Glutamatergic neuron (in vitro differentiated cells): ENCODE results near the gene RAD51B. TPM values are rescaled to one million over a fixed set of nuclear protein-coding genes. Genes with fewer than 3 reads are reported as not detected.
A peak's percentile ranks its signal among the peaks of the same experiment; 100 is the strongest.

Experiments
- DNase-seq: peaks from one replicate; pipeline ENCODE4 v3.0.0; 2022
- H3K27ac Mint-ChIP-seq: one replicate; pipeline ENCODE4 v1.8.0; 2020; ENCODE audit warnings: mild to moderate bottlenecking, mixed read lengths, inconsistent platforms; ENCODE audit not compliant: unreplicated experiment
- H3K27me3 Mint-ChIP-seq: one replicate; pipeline ENCODE4 v1.8.0; 2020; ENCODE audit warnings: mild to moderate bottlenecking, moderate library complexity, mixed read lengths, inconsistent platforms; ENCODE audit not compliant: unreplicated experiment
- H3K36me3 Mint-ChIP-seq: one replicate; pipeline ENCODE4 v1.8.0; 2020; ENCODE audit warnings: mild to moderate bottlenecking, mixed read lengths, inconsistent platforms; ENCODE audit not compliant: unreplicated experiment
- H3K4me1 Mint-ChIP-seq: one replicate; pipeline ENCODE4 v1.8.0; 2020; ENCODE audit warnings: mild to moderate bottlenecking, low read depth, mixed read lengths, inconsistent platforms; ENCODE audit not compliant: unreplicated experiment
- H3K4me3 Mint-ChIP-seq: one replicate; pipeline ENCODE4 v1.8.0; 2020; ENCODE audit warnings: mild to moderate bottlenecking, mixed read lengths, inconsistent platforms; ENCODE audit not compliant: unreplicated experiment
- H3K9me3 Mint-ChIP-seq: one replicate; pipeline ENCODE4 v1.8.0; 2020; ENCODE audit warnings: mild to moderate bottlenecking, moderate library complexity, mixed read lengths, inconsistent platforms; ENCODE audit not compliant: unreplicated experiment
- CTCF ChIP-seq: fragments of 200-600 bp; sonication (generic); IDR thresholded peaks from one replicate; pipeline ENCODE4 v1.5.0; 2021; ENCODE audit not compliant: partially characterized antibody, unreplicated experiment
- total RNA-seq: library from RNA; stranded (reverse); fragmentation: NEBNext Ultra II Directional; extraction: Animal tissue kit (Norgen Biotek cat#: 25700); gene quantifications from one replicate; pipeline ENCODE4 v1.2.1, GENCODE V29; 2021; ENCODE audit not compliant: unreplicated experiment

RAD51B gene
- total RNA-seq, 1 donor from 2014 or later, result 9.7 TPM

DNA sequence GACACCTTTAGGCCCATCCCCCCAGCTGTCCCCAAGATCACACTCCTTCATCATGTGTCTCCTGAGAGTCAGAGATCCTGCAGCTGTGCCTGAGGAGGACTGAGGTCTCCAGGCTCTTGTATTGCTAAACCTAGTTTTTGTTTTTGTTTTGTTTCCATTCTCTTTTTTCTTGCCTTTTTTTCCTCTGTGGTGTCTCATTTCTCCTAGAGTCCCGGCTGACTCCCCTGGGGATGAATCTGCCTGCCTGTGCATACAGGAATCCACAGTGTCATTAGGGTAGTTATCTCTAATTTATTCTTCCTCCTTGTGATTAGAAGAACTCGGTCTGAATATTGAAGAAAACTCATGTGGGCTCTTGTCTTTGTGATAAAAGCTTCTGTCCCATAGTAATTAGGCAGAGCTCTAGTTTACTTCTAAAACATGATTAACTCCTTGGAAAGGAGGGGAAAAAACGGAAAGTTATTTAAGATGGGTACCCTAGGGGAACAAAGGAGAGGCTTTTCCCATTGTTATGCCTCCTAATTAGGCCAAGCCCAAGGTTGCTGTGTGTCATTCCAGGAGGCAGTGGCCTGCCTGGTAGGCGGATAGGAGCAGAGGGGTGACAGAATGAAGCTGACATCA lies 630.1 kb downstream of the RAD51B start:
- no peak for TF ChIP-seq CTCF
- Mint-ChIP-seq H3K27ac (no peak overlapping the region), H3K27me3 (no peaks in the 10 kb centered on the region), H3K36me3 (no peaks in the 10 kb centered on the region), H3K4me1 (peaks cover 11% of the 10 kb centered on the region), H3K9me3 (no peaks in the 10 kb centered on the region), H3K4me3 (no peak overlapping the region)
- peak; percentile 58 for DNase-seq

DNA sequence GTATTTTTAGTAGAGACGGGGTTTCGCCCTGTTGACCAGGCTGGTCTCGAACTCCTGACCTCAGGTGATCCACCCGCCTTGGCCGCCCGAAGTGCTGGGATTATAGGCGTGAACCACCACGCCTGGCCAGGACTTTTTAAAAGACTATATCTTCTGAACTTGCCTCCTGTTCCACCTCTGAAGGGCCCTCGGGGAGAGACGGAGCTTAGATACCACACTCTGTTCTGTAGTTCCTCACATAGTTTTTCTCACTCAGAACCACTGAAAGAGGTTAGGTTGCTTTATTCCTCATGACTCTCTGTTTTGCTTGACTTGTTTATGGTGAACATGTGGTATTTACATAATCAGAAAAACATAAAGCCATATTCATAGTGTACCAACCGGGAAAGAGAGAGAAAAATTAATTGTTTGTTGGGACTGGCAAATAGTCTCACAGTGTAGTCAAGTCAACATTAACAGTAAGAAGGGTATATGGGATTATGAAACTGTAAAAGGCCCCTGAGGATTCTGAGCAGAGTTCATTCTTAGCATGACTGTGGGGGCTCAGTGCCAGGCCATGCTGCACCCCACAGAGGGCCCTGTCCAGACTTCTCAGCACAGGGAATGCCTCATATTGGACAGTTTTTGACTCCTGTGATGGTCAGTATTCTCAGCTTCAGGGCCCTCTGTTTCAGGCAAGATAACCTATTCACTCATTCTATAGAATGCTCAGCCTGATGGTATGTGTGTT lies 631.0 kb downstream of the RAD51B start:
- TF ChIP-seq CTCF, result no peak
- DNase-seq, result no peak
- Mint-ChIP-seq H3K27ac (no peak overlapping the region), H3K27me3 (no peaks in the 10 kb centered on the region), H3K4me3 (no peak overlapping the region), H3K9me3 (no peaks in the 10 kb centered on the region), H3K36me3 (no peaks in the 10 kb centered on the region), H3K4me1 (peaks cover 11% of the 10 kb centered on the region)

- peaks cover 11% of the 10 kb centered on the region for H3K4me1 Mint-ChIP-seq
- H3K27ac Mint-ChIP-seq, result no peak overlapping the region
- H3K4me3 Mint-ChIP-seq, result no peak overlapping the region
- no peak for TF ChIP-seq CTCF
- no peaks in the 10 kb centered on the region for H3K36me3 Mint-ChIP-seq
- H3K9me3 Mint-ChIP-seq, result no peaks in the 10 kb centered on the region
- no peaks in the 10 kb centered on the region for H3K27me3 Mint-ChIP-seq
- DNase-seq, result no peak
Measured at GRCh38 chr14:68451696-68452373, 632.3 kb downstream of the RAD51B start.

DNA sequence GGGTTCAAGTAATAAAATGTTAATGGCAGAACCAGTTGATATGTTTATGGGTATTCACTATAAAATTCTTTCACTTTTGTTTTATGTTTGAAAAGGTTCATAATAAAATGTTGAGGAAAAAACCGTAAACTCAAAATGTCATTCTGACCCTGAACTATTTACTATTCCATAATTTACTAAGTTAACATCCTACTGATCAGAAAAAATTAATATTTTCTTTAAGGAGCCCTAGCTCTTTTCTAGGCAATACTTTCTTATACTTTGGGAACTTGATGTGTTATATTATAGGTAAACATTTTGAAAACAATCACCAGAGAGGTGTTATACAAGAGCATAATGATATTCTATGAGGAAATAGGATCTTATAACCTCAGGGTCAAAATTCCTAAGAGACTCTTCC lies 638.7 kb downstream of the RAD51B start:
- TF ChIP-seq CTCF, result no peak
- H3K4me1 Mint-ChIP-seq, result peaks cover 2% of the 10 kb centered on the region
- no peak overlapping the region for H3K4me3 Mint-ChIP-seq
- no peaks in the 10 kb centered on the region for H3K9me3 Mint-ChIP-seq
- no peaks in the 10 kb centered on the region for H3K27me3 Mint-ChIP-seq
- H3K27ac Mint-ChIP-seq, result no peak overlapping the region
- no peaks in the 10 kb centered on the region for H3K36me3 Mint-ChIP-seq
- no peak for DNase-seq
